Measurements from ENCODE around the gene ZFAND6. TPM values are rescaled to one million over a fixed set of nuclear protein-coding genes. Genes with fewer than 3 reads are reported as not detected.
A peak's percentile ranks its signal among the peaks of the same experiment; 100 is the strongest.

ZFAND6 gene
- total and polyA plus RNA-seq, 10 of the 15 experiments (the other 5 are each of a cell fraction or from before 2014, with no cell fraction given): 78.9 to 179 (median 135) TPM

DNA sequence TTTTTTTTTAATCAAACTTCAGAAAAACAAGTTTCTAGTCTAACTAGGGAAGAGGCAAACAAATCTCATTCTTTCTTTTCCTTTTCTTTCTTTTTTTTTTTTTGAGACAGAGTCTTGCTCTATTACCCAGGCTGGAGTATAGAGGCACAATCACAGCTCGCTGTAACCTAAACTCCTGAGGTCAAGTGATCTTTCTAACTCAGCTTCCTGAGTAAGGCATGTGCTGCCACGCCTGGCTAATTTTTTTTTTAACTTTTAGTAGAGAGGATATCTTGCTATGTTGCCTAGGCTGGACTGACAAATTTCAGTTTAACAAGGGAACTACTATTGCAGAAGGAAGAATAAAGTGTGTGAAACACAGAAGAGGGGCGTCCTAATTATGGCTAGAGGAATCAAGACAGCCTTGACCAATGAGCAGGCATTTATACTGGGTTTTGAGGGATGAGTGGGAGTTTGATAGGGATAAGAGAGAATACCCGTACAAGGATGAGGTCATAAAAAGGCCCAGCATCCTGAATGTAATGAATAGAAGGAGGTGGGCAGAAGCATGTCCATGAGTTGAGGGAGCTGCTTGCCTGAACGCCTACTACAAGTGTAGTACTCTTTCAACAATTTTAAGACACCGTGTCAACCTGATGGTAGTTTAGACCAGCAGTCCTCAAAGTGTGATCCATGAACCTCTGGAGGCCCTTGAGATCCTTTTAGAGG, 6.7 kb upstream of the ZFAND6 start:
- TF ChIP-seq PAX5 (IDR thresholded peaks at IDR 0.05; ENCODE audit: borderline replicate concordance, low read depth, low read length): peak; percentile 18; the same call in 1 of the 2 replicates
- TF ChIP-seq MTA2 (IDR thresholded peaks at IDR 0.05; ENCODE audit: low read depth): no peak
- SMC1A ChIA-PET (ENCODE audit: uncharacterized antibody, unreplicated experiment): interaction anchor here (0.6 to 2.7 kb wide), 5 partner anchors 17 to 75 kb away, joined by 3 to 10 read pairs (median 3); no protein-coding TSS in a partner anchor
- in situ Hi-C loops (cut with MboI) (no loop called here), intact Hi-C loops (cut with micrococcal nuclease; ENCODE audit: unreplicated experiment) (no loop called here)
- H2AFZ ChIP-seq (ENCODE audit: control insufficient read depth, low read depth, low read length): peak overlapping the region; percentile 31
- RAD21 ChIA-PET (ENCODE audit: unreplicated experiment): interaction anchor here (1.6 to 2.1 kb wide), 2 partner anchors 20 to 36 kb away, joined by 4 to 11 read pairs; no protein-coding TSS in a partner anchor
- POLR2A ChIA-PET: interaction anchor here (0.6 to 0.7 kb wide), 2 partner anchors 10 to 121 kb away, joined by 3 read pairs; no protein-coding TSS in a partner anchor
- peak overlapping the region; percentile 37; the same call in 1 of the 2 replicates for H3K27ac ChIP-seq (ENCODE audit: control insufficient read depth, insufficient read depth)
- CTCF ChIA-PET: interaction anchor here (1.4 kb wide), 1 partner anchor 20 kb away, joined by 3 read pairs; no protein-coding TSS in a partner anchor
- H3K9me3 ChIP-seq (replicated peaks; ENCODE audit: control insufficient read depth, insufficient read depth, low read length): no peaks in the 10 kb centered on the region
- WGBS (ENCODE audit: insufficient coverage, insufficient replicate concordance, low lambda C conversion rate, missing lambda C conversion rate): 42% methylated on average over 6 of the region's 6 CpGs
- H3K4me1 ChIP-seq (ENCODE audit: control insufficient read depth, insufficient read depth, low read length): peaks cover 30% of the 10 kb centered on the region
- no peaks in the 10 kb centered on the region for H3K79me2 ChIP-seq (ENCODE audit: control insufficient read depth, insufficient read depth, low read length)
- ATAC-seq (peak; percentile 46), FAIRE-seq (no peak), DNase-seq (ENCODE audit: low read depth, low spot score) (no peak)
- H3K27me3 ChIP-seq (replicated peaks in 1 of 2; ENCODE audit: control insufficient read depth in 2 of 2, insufficient read depth in 2 of 2, low read length in 1 of 2): no peaks in the 10 kb centered on the region; a peak in 1 of 4 replicates
- no TSS peak for BruUV-seq (replicated peaks)
- peak overlapping the region; percentile 57 for H3K4me2 ChIP-seq (ENCODE audit: control insufficient read depth, insufficient read depth)
- H3K36me3 ChIP-seq (ENCODE audit: control insufficient read depth in 2 of 2, insufficient read depth in 2 of 2, low read length in 1 of 2): no peaks in the 10 kb centered on the region
- no peaks in the 10 kb centered on the region for H4K20me1 ChIP-seq (ENCODE audit: control insufficient read depth, insufficient read depth)
- no peak overlapping the region for H3K4me3 ChIP-seq
- H3K9ac ChIP-seq (ENCODE audit: control insufficient read depth, insufficient read depth, low read length): no peak overlapping the region

DNA sequence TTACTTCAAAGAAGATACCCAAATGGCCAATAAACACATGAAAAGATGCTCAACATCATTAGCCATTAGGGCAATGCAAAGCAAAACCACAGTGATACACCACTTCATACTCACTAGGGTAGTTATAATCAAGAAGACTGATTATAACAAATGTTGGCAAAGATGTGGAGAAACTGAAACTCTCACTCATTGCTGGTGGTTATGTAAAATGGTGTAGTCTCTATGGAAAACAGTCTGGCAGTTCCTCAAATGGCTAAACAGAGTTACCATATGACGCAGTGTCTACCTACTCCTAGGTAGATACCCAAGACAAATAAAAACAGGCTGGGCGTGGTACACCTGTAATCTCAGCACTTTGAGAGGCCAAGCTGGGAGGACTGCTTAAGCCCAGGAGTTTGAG, 3.5 kb upstream of the ZFAND6 start:
- Histone ChIP-seq H3K9me3 (replicated peaks; ENCODE audit: control insufficient read depth, insufficient read depth, low read length) (no peaks in the 10 kb centered on the region), H3K4me2 (ENCODE audit: control insufficient read depth, insufficient read depth) (0 out of 2 replicates have a peak overlapping the region, but pooled peaks have one; percentile 15), H3K9ac (ENCODE audit: control insufficient read depth, insufficient read depth, low read length) (no peak overlapping the region), H3K4me3 (no peak overlapping the region), H4K20me1 (ENCODE audit: control insufficient read depth, insufficient read depth) (no peaks in the 10 kb centered on the region), H3K4me1 (ENCODE audit: control insufficient read depth, insufficient read depth, low read length) (peaks cover 44% of the 10 kb centered on the region), H3K27me3 (replicated peaks in 1 of 2; ENCODE audit: control insufficient read depth in 2 of 2, insufficient read depth in 2 of 2, low read length in 1 of 2) (no peaks in the 10 kb centered on the region), H3K36me3 (ENCODE audit: control insufficient read depth in 2 of 2, insufficient read depth in 2 of 2, low read length in 1 of 2) (no peaks in the 10 kb centered on the region), H3K27ac (ENCODE audit: control insufficient read depth, insufficient read depth) (no peak overlapping the region), H3K79me2 (ENCODE audit: control insufficient read depth, insufficient read depth, low read length) (peaks cover 12% of the 10 kb centered on the region), H2AFZ (ENCODE audit: control insufficient read depth, low read depth, low read length) (no peak overlapping the region)
- ChIA-PET SMC1A (ENCODE audit: uncharacterized antibody, unreplicated experiment) (interaction anchor here (0.7 to 1.1 kb wide), 3 partner anchors 16 to 23 kb away, joined by 3 read pairs; no protein-coding TSS in a partner anchor), RAD21 (ENCODE audit: unreplicated experiment) (interaction anchor here (0.9 to 1.4 kb wide), 4 partner anchors 20 to 87 kb away, joined by 3 to 7 read pairs (median 4); no protein-coding TSS in a partner anchor), POLR2A (interaction anchor here (0.6 to 1.5 kb wide), 4 partner anchors 21 to 107 kb away, joined by 3 to 4 read pairs (median 4); no protein-coding TSS in a partner anchor), CTCF (interaction anchor here (0.7 to 1.5 kb wide), 3 partner anchors 13 to 38 kb away, joined by 3 to 4 read pairs (median 3); no protein-coding TSS in a partner anchor)
- peak; percentile 35 for ATAC-seq
- 51% methylated on average over 2 of the region's 2 CpGs for WGBS (ENCODE audit: insufficient coverage, insufficient replicate concordance, low lambda C conversion rate, missing lambda C conversion rate)
- intact Hi-C loops (cut with micrococcal nuclease; ENCODE audit: unreplicated experiment) (loop anchor here (1.0 kb wide), 1 partner anchor 23 kb away; no protein-coding TSS in a partner anchor), in situ Hi-C loops (cut with MboI) (loop anchor here (5.0 kb wide), 1 partner anchor 34 kb away; no protein-coding TSS in a partner anchor)
- peak; percentile 66 for DNase-seq (ENCODE audit: low read depth, low spot score)
- BruUV-seq (replicated peaks): no TSS peak
- FAIRE-seq: no peak
- no peak for TF ChIP-seq HDAC2 (IDR thresholded peaks at IDR 0.05)
- TF ChIP-seq, protein P1, sequence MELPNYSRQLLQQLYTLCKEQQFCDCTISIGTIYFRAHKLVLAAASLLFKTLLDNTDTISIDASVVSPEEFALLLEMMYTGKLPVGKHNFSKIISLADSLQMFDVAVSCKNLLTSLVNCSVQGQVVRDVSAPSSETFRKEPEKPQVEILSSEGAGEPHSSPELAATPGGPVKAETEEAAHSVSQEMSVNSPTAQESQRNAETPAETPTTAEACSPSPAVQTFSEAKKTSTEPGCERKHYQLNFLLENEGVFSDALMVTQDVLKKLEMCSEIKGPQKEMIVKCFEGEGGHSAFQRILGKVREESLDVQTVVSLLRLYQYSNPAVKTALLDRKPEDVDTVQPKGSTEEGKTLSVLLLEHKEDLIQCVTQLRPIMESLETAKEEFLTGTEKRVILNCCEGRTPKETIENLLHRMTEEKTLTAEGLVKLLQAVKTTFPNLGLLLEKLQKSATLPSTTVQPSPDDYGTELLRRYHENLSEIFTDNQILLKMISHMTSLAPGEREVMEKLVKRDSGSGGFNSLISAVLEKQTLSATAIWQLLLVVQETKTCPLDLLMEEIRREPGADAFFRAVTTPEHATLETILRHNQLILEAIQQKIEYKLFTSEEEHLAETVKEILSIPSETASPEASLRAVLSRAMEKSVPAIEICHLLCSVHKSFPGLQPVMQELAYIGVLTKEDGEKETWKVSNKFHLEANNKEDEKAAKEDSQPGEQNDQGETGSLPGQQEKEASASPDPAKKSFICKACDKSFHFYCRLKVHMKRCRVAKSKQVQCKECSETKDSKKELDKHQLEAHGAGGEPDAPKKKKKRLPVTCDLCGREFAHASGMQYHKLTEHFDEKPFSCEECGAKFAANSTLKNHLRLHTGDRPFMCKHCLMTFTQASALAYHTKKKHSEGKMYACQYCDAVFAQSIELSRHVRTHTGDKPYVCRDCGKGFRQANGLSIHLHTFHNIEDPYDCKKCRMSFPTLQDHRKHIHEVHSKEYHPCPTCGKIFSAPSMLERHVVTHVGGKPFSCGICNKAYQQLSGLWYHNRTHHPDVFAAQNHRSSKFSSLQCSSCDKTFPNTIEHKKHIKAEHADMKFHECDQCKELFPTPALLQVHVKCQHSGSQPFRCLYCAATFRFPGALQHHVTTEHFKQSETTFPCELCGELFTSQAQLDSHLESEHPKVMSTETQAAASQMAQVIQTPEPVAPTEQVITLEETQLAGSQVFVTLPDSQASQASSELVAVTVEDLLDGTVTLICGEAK (IDR thresholded peaks at IDR 0.05; ENCODE audit: borderline replicate concordance): no peak
- TF ChIP-seq, protein P2, sequence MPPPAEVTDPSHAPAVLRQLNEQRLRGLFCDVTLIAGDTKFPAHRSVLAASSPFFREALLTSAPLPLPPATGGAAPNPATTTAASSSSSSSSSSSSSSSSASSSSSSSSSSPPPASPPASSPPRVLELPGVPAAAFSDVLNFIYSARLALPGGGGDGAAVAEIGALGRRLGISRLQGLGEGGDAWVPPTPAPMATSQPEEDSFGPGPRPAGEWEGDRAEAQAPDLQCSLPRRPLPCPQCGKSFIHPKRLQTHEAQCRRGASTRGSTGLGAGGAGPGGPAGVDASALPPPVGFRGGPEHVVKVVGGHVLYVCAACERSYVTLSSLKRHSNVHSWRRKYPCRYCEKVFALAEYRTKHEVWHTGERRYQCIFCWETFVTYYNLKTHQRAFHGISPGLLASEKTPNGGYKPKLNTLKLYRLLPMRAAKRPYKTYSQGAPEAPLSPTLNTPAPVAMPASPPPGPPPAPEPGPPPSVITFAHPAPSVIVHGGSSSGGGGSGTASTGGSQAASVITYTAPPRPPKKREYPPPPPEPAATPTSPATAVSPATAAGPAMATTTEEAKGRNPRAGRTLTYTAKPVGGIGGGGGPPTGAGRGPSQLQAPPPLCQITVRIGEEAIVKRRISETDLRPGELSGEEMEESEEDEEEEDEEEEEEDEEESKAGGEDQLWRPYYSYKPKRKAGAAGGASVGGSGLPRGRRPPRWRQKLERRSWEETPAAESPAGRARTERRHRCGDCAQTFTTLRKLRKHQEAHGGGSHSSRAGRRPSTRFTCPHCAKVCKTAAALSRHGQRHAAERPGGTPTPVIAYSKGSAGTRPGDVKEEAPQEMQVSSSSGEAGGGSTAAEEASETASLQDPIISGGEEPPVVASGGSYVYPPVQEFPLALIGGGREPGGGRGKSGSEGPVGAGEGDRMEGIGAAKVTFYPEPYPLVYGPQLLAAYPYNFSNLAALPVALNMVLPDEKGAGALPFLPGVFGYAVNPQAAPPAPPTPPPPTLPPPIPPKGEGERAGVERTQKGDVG (CRISPR knock-in tag; IDR thresholded peaks at IDR 0.05): no peak

All from GM12878 (cell line).